ENCODE results near the gene PGAM5. TPM values are rescaled to one million over a fixed set of nuclear protein-coding genes. Genes with fewer than 3 reads are reported as not detected.

PGAM5 gene
- total and polyA plus RNA-seq, 9 of the 15 experiments (the other 6 are each of a cell fraction or from before 2014, with no cell fraction given): 7.4 to 121 (median 69.5) TPM

DNA sequence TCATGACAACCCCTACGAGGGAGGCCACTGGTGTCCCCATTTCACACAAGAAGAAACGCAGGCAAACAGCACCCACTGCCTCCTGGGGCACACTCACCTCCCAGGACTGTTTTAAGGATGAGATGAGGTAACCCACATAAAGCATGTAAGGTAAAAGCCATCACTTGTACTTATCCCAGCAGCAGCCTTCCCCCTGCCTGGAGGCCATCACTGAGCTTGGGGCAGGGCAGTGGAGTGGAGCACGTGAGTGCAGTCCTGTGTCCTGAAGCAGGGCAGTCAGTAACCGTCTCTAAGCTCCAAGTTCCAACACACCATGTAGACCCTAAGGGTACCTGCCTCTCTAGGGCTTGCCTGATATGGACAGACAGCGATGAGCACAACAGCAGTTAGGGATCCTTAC is 25.2 kb upstream of the PGAM5 start:
- TSS peak; percentile 82 for BruUV-seq (replicated peaks)
- Histone ChIP-seq H3K9ac (ENCODE audit: insufficient read depth in 1 of 2, low read depth in 2 of 2, low read length in 2 of 2) (peak overlapping the region; percentile 88 to 98), H4K20me1 (replicated peaks; ENCODE audit: control insufficient read depth, insufficient read depth, low read length) (peaks cover 7% of the 10 kb centered on the region), H3K79me2 (ENCODE audit: control insufficient read depth, insufficient read depth, low read length) (peaks cover 79% of the 10 kb centered on the region), H3K9me3 (replicated peaks; ENCODE audit: control insufficient read depth, insufficient read depth, low read depth, low read length) (peaks cover 8% of the 10 kb centered on the region; the same call in 1 of the 2 replicates), H3K4me1 (replicated peaks in 1 of 2; ENCODE audit: control insufficient read depth in 2 of 2, insufficient read depth in 2 of 2, low read length in 2 of 2) (peaks cover 14 to 29% of the 10 kb centered on the region in 2 experiments; a peak in 4 of 5 replicates), H3K4me3 (peak overlapping the region; percentile 92), H3K9me1 (ENCODE audit: control insufficient read depth, insufficient read depth, low read length) (peaks cover 6% of the 10 kb centered on the region), H3K4me2 (ENCODE audit: insufficient read depth, low read length) (peak overlapping the region; percentile 94), H3K36me3 (ENCODE audit: control insufficient read depth, insufficient read depth, low read length) (peaks cover 45% of the 10 kb centered on the region), H3K27me3 (ENCODE audit: control insufficient read depth in 2 of 2, insufficient read depth in 2 of 2, low read length in 2 of 2) (no peaks in the 10 kb centered on the region), H3K27ac (ENCODE audit: extremely low read depth, low read depth, low read length) (peak overlapping the region; percentile 62; the same call in 1 of the 3 replicates), H2AFZ (ENCODE audit: low read depth, low read length) (no peak overlapping the region)
- ATAC-seq (peak; percentile 3; the same call in 2 of the 3 replicates), DNase-seq (ENCODE audit: extremely low read depth in 1 of 4, low spot score in 3 of 4) (peak in 1 of 4 experiments; percentile 31), FAIRE-seq (peak; percentile 78)
- in situ Hi-C loops (cut with MboI) (no loop called here), intact Hi-C loops (cut with micrococcal nuclease) (no loop called here)
- TF ChIP-seq BHLHE40 (IDR thresholded peaks at IDR 0.05; ENCODE audit: low read length) (peak; percentile 67), PTBP1 (IDR thresholded peaks at IDR 0.05; ENCODE audit: low read depth, low read length) (no peak), L3MBTL2 (IDR thresholded peaks at IDR 0.05) (no peak)
- TF ChIP-seq, protein P1, sequence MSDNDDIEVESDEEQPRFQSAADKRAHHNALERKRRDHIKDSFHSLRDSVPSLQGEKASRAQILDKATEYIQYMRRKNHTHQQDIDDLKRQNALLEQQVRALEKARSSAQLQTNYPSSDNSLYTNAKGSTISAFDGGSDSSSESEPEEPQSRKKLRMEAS (CRISPR knock-in tag; IDR thresholded peaks at IDR 0.05): 0 out of 2 replicates have a peak, but pooled peaks have one; percentile 10
- TF ChIP-seq, protein P2, sequence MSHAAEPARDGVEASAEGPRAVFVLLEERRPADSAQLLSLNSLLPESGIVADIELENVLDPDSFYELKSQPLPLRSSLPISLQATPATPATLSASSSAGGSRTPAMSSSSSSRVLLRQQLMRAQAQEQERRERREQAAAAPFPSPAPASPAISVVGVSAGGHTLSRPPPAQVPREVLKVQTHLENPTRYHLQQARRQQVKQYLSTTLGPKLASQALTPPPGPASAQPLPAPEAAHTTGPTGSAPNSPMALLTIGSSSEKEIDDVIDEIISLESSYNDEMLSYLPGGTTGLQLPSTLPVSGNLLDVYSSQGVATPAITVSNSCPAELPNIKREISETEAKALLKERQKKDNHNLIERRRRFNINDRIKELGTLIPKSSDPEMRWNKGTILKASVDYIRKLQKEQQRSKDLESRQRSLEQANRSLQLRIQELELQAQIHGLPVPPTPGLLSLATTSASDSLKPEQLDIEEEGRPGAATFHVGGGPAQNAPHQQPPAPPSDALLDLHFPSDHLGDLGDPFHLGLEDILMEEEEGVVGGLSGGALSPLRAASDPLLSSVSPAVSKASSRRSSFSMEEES (CRISPR knock-in tag; IDR thresholded peaks at IDR 0.05): no peak
- 36% methylated on average over 5 of the region's 5 CpGs for WGBS (ENCODE audit: insufficient coverage, low coverage, missing lambda C conversion rate)
- POLR2A ChIA-PET: interaction anchor here (0.6 to 1.2 kb wide), 8 partner anchors 9 to 289 kb away, joined by 3 to 5 read pairs (median 3); partner anchors contain the start of gene PGAM5
- CTCF ChIA-PET (ENCODE audit: low intra/inter-chr PET ratio): no interaction called here
